Ishikawa (cell line): Measurements from ENCODE around the gene ZBTB48.

Source experiments
- CEBPB ChIP-seq: IDR thresholded peaks from 2 replicates; pipeline ENCODE4 v1.6.1; 2012
- CREB1 ChIP-seq: IDR thresholded peaks from 2 replicates; pipeline ENCODE4 v1.6.1; 2012; ENCODE audit warnings: low read depth
- EGR1 ChIP-seq: IDR thresholded peaks from 2 replicates; pipeline ENCODE4 v1.6.1; 2012
- EP300 ChIP-seq: IDR thresholded peaks from 2 replicates; pipeline ENCODE4 v1.6.1; 2012; ENCODE audit warnings: borderline replicate concordance
- FOXM1 ChIP-seq: IDR thresholded peaks from 2 replicates; pipeline ENCODE4 v1.6.1; 2012; ENCODE audit warnings: low read depth, borderline replicate concordance
- MAX ChIP-seq: IDR thresholded peaks from 2 replicates; pipeline ENCODE4 v1.6.1; 2012
- NFIC ChIP-seq: IDR thresholded peaks from 2 replicates; pipeline ENCODE4 v1.6.1; 2012
- RAD21 ChIP-seq: IDR thresholded peaks from 2 replicates; pipeline ENCODE4 v1.6.1; 2012; ENCODE audit warnings: low read depth
- REST ChIP-seq: IDR thresholded peaks from 2 replicates; pipeline ENCODE4 v1.6.1; 2012; ENCODE audit warnings: low read depth, mild to moderate bottlenecking
- TAF1 ChIP-seq: IDR thresholded peaks from 2 replicates; pipeline ENCODE4 v1.6.1; 2012; ENCODE audit warnings: low read depth, mild to moderate bottlenecking
- TCF12 ChIP-seq: IDR thresholded peaks from 2 replicates; pipeline ENCODE4 v1.6.1; 2012; ENCODE audit warnings: low read depth
- TEAD4 ChIP-seq: IDR thresholded peaks from 2 replicates; pipeline ENCODE4 v1.6.1; 2012
- USF1 ChIP-seq: IDR thresholded peaks from 2 replicates; pipeline ENCODE4 v1.6.1; 2012
- YY1 ChIP-seq: IDR thresholded peaks from 2 replicates; pipeline ENCODE4 v1.6.1; 2012; ENCODE audit warnings: low read depth
- ZBTB7A ChIP-seq: IDR thresholded peaks from 2 replicates; pipeline ENCODE4 v1.6.1; 2012; ENCODE audit warnings: low read depth

Gene ZBTB48

GRCh38 chr1:6546326-6546725, 33.5 kb upstream of the ZBTB48 start:
- TF ChIP-seq TCF12 = no peak
- no peak for TF ChIP-seq TAF1
- TF ChIP-seq CEBPB = no peak
- no peak for TF ChIP-seq EP300
- no peak for TF ChIP-seq FOXM1
- TF ChIP-seq EGR1 = no peak
- no peak for TF ChIP-seq NFIC
- TF ChIP-seq TEAD4 = no peak
- no peak for TF ChIP-seq ZBTB7A
- TF ChIP-seq RAD21 = no peak
- TF ChIP-seq CREB1 = no peak
- no peak for TF ChIP-seq USF1
- no peak for TF ChIP-seq YY1
- TF ChIP-seq MAX = no peak
- TF ChIP-seq REST = no peak

- no peak for TF ChIP-seq RAD21
- no peak for TF ChIP-seq TEAD4
- TF ChIP-seq CEBPB = no peak
- no peak for TF ChIP-seq YY1
- TF ChIP-seq USF1 = no peak
- TF ChIP-seq NFIC = no peak
Measured at GRCh38 chr1:6547301-6547700, 32.5 kb upstream of the ZBTB48 start.

GRCh38 chr1:6554031-6554906, 25.5 kb upstream of the ZBTB48 start, which contains the start of gene NOL9:
TSS of gene NOL9 (minus strand) at chr1:6554513. CDS start at chr1:6554502, 11 bp downstream.
- TF ChIP-seq TCF12 = peak; percentile 71; the same call in 1 of the 2 replicates
- peak; percentile 69 for TF ChIP-seq MAX
- TF ChIP-seq TEAD4 = peak; percentile 36; the same call in 1 of the 2 replicates
- TF ChIP-seq NFIC = 0 out of 2 replicates have a peak, but pooled peaks have one; percentile 13
- TF ChIP-seq CREB1 = no peak
- peak; percentile 96 for TF ChIP-seq TAF1
- peak; percentile 44; the same call in 1 of the 2 replicates for TF ChIP-seq RAD21
- TF ChIP-seq CEBPB = 0 out of 2 replicates have a peak, but pooled peaks have one; percentile 32
- TF ChIP-seq YY1 = peak; percentile 96
- no peak for TF ChIP-seq FOXM1
- TF ChIP-seq USF1 = no peak
- TF ChIP-seq EP300 = peak; percentile 54; the same call in 1 of the 2 replicates
- TF ChIP-seq EGR1 = 0 out of 2 replicates have a peak, but pooled peaks have one; percentile 19
- TF ChIP-seq ZBTB7A = peak; percentile 87
- TF ChIP-seq REST = no peak

GRCh38 chr1:6554907-6555778, 24.7 kb upstream of the ZBTB48 start, which contains the start of gene TAS1R1:
TSS of gene TAS1R1 (plus strand) at chr1:6555307. CDS start at chr1:6555374, 67 bp downstream.
- TF ChIP-seq RAD21 (no peak), USF1 (no peak), EP300 (no peak), TAF1 (no peak), REST (no peak), ZBTB7A (no peak)
